Measurements from ENCODE around the gene DMTF1. TPM values are rescaled to one million over a fixed set of nuclear protein-coding genes. Genes with fewer than 3 reads are reported as not detected.

Gene DMTF1
- total and polyA plus RNA-seq, 9 of the 15 experiments (the other 6 are each of a cell fraction or from before 2014, with no cell fraction given): 25.7 to 208 (median 74.7) TPM

- TF ChIP-seq, protein P1, sequence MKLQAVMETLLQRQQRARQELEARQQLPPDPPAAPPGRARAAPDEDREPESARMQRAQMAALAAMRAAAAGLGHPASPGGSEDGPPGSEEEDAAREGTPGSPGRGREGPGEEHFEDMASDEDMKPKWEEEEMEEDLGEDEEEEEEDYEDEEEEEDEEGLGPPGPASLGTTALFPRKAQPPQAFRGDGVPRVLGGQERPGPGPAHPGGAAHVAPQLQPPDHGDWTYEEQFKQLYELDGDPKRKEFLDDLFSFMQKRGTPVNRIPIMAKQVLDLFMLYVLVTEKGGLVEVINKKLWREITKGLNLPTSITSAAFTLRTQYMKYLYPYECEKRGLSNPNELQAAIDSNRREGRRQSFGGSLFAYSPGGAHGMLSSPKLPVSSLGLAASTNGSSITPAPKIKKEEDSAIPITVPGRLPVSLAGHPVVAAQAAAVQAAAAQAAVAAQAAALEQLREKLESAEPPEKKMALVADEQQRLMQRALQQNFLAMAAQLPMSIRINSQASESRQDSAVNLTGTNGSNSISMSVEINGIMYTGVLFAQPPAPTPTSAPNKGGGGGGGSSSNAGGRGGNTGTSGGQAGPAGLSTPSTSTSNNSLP (IDR thresholded peaks at IDR 0.05; ENCODE audit: borderline replicate concordance, low read depth, low read length): peak; percentile 28; the same call in 1 of the 2 replicates
- TF ChIP-seq CBX3 (IDR thresholded peaks at IDR 0.05; ENCODE audit: borderline replicate concordance in 1 of 2, low read length in 2 of 2) (peak in 1 of 2 experiments; percentile 76; a peak in 2 of 3 replicates), E2F6 (IDR thresholded peaks at IDR 0.05; ENCODE audit: borderline replicate concordance in 1 of 2, extremely low read depth in 1 of 2, insufficient read depth in 1 of 2, insufficient read length in 1 of 2, low read depth in 1 of 2, low read length in 1 of 2, poor library complexity in 1 of 2, severe bottlenecking in 1 of 2) (peak; percentile 78 to 82), FOXK2 (conservative IDR thresholded peaks at IDR 0.05 in 1 of 2, IDR thresholded peaks at IDR 0.05 in 1 of 2; ENCODE audit: low read depth in 2 of 2) (peak; percentile 53 to 81), ZNF318 (IDR thresholded peaks at IDR 0.05; ENCODE audit: borderline replicate concordance in 1 of 2, low read depth in 1 of 2) (peak in 1 of 2 experiments; percentile 77; a peak in 1 of 4 replicates), ARID1B (IDR thresholded peaks at IDR 0.05) (peak; percentile 64; the same call in 1 of the 2 replicates), MITF (IDR thresholded peaks at IDR 0.05) (0 out of 2 replicates have a peak, but pooled peaks have one; percentile 5), TFAP4 (CRISPR knock-in tag; IDR thresholded peaks at IDR 0.05; ENCODE audit: borderline replicate concordance) (peak; percentile 98), ZNF175 (CRISPR knock-in tag; IDR thresholded peaks at IDR 0.05; ENCODE audit: low read depth) (peak; percentile 74; the same call in 1 of the 2 replicates), PHF21A (IDR thresholded peaks at IDR 0.05; ENCODE audit: borderline replicate concordance, low read depth) (peak; percentile 51; the same call in 1 of the 2 replicates)
These were observed at the start of gene DMTF1 (continued) for GRCh38 chr7:87152112-87152896.

Measured in K562 (cell line).